GM18951 (cell line): ENCODE results near the gene DPH3.
A peak's percentile ranks its signal among the peaks of the same experiment; 100 is the strongest.

ENCODE experiments used
- POLR2A ChIP-seq: IDR thresholded peaks from 4 replicates; pipeline ENCODE4 v1.6.1; 2011; ENCODE audit warnings: mild to moderate bottlenecking; ENCODE audit not compliant: insufficient read length, insufficient read depth; ENCODE audit errors: extremely low read depth
- in situ Hi-C: fragments of 300-500 bp; cut with MboI; formaldehyde crosslinking; loops from one replicate; pipeline ENCODE4 v1.12.0; 2022; ENCODE audit warnings: low sequenced_read_pairs, mixed read lengths, inconsistent platforms; ENCODE audit not compliant: unreplicated experiment

DPH3 gene

DNA sequence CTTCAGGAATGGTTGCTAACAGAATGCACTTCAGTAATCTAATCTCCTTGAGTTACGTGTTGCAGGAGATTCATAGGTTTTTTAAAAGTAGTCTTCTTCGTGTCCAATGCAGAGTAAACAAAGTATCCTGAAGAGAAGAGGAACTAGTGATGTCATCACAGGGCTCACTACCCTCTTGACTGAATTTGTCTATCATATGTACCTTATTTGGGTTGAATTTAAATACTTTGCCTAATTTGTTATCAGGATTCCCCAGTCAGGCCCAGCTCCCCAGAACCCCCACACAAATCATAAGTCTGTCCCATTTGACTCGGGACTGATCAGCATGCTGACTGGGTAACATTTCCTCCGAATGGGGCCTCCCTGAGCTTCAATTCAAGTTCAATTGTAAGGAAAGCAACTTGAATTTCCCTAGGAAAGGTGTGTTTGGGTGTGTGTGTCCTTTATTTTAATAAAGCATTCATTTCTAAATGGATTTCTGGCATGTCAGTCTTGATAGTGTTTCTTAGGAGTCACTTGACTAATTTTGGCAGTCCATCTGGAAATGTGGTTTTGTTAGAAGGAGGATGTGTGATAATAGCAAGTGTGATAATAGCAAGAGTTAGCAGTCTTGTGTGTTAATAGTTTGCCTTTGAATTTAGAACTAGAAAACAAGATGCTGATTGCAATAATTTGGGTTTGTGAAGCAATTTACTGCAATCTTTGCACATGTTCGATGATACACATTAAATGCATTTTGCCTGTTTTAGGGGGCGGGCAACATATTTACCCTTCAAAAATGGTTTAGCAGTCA lies 22.2 kb upstream of the DPH3 start:
- TF ChIP-seq POLR2A = no peak
- in situ Hi-C loops = loop anchor here (5.0 to 25.0 kb wide), 3 partner anchors 265 to 1100 kb away; no protein-coding TSS in a partner anchor

DNA sequence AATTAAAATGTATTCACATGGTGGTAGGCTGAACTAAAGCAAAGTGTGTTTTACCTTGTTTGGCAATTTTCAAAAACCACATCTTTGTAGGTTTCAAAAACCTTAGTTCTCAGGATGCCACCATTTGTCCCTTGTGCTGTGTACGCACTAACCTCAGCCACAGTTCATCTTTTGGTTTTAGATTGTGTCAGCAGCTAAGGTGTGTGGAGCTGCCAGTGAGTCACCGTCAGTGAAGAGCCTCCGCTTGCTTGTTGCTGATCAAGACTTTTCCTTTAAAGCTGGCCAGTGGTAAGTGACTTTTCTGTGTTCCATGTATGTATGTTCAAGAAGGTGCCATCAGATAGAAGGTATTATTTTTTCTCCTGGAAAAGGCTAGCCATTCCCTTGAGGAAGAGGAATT lies 21.4 kb upstream of the DPH3 start:
- peak; percentile 18 for TF ChIP-seq POLR2A
- in situ Hi-C loops = loop anchor here (5.0 to 25.0 kb wide), 3 partner anchors 266 to 1101 kb away; no protein-coding TSS in a partner anchor

DNA sequence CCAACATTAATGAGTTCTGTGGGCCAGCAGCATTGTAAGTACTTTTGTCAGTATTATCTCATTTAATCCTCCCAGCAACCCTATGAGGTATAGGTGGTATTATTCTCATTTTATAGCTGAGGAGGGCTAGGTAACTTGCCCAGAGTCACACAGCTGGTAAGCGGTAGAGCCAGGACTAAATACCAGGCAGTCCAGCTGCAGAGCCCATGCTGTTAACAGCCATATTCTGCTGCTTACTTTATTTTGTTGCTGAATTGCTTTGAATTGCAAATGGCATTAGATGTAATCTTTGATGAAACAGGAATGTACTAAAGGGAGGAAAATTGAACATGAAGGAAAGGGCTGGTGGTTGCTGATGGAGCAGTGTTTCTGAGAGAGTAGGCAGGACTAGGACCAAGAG lies 19.9 kb upstream of the DPH3 start:
- in situ Hi-C loops = loop anchor here (5.0 to 25.0 kb wide), 3 partner anchors 268 to 1103 kb away; no protein-coding TSS in a partner anchor

DNA sequence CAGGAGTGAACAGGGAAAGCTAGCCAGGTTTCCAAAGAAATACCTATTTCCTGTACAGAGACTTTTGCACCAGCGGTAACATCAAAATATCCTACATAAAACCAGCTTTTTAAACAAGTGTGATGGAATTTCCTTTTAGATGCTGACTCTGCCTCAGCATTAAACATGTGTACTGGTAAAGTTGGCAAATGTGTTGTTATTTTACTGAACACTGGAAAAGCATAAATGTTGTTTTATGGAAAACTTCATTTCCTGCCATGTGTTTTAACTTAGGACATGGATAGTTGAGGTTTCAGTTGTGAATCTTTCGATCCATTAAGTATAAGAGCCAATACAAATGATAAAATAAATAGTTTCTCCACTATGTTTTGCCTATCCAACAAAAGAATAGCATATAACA lies 15.9 kb upstream of the DPH3 start:
- in situ Hi-C loops = loop anchor here (25.0 kb wide), 2 partner anchors 957 to 1107 kb away; no protein-coding TSS in a partner anchor
- no peak for TF ChIP-seq POLR2A

More for the DNA sequence above, 19.9 kb upstream of the DPH3 start:
- TF ChIP-seq POLR2A = no peak

DNA sequence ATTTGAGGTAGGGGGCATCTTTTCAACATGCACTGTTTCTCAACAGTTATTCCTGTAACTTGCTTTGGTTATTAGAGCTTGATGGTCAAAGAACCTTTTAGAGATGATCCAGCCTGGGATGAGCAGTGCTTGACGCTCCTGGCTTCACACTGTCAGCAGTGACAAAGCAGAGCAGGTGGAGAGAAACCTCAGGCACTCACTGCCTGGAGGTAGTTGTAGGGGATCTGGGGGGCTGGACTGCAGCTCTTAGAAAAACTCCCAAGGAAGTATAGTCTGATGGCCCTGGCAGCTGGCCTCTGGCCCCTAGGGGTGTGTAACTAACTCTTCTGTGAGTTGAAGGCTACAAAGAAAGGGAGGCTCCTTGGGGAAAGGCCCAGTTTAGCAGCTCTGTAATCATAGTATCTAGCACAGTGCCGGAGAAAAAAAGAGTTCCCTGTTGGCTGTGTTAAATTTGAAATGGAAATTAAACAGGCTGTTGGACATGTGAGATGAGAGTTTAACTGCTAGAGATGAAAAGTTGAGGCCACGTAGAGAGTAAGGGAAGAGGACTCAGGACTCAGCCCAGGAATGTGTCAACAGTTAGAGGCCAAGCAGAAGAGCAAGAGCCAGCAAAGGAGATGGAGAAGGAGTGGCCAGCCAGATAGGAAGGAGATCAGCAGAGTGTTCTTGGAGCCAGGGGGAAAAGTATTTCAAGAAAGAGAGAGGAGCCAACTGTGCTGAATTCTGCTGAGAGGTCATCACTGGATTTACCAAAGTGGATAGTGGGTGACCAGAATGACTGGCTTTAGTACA lies 14.5 kb upstream of the DPH3 start:
- in situ Hi-C loops = loop anchor here (25.0 kb wide), 2 partner anchors 958 to 1108 kb away; no protein-coding TSS in a partner anchor
- TF ChIP-seq POLR2A = no peak

DNA sequence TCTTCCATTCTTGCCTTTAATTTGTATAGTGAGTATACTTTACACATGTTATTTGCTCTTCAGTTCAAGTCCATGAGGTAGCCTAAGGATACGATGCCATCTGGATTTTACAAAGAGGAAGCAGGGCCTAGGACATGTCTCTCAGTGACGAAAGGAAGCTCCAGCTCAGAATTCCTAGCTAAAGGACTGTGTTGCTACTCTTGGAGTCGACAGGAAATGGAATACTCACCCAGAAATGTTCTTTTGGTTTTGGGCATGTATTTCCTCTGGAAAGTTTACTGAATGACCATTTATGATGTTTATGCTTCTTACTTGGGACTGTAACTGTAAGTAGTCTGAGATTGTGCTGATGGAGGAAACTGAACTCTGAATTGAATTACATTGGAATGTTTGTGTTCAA lies 12.7 kb upstream of the DPH3 start:
- in situ Hi-C loops = loop anchor here (25.0 kb wide), 2 partner anchors 960 to 1110 kb away; no protein-coding TSS in a partner anchor
- TF ChIP-seq POLR2A = no peak

DNA sequence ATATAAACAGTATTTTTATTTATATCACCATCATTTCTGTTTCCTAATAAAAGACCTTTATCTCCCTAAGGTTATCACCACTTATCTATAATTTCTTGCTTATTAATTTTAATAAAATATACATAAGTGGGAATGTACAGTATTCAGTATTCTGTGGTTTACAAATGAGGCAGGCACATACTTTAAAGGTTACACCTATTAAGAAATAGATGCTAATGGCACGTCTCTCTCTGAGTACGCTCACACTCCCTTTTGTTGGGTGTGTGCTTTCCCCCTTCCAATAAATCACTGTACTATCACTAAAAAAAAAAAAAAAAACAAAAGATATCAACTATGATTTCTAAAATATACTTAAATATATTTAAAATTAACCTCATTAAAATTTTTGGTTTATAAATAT lies 9.1 kb upstream of the DPH3 start:
- no peak for TF ChIP-seq POLR2A
- in situ Hi-C loops = no loop called here

DNA sequence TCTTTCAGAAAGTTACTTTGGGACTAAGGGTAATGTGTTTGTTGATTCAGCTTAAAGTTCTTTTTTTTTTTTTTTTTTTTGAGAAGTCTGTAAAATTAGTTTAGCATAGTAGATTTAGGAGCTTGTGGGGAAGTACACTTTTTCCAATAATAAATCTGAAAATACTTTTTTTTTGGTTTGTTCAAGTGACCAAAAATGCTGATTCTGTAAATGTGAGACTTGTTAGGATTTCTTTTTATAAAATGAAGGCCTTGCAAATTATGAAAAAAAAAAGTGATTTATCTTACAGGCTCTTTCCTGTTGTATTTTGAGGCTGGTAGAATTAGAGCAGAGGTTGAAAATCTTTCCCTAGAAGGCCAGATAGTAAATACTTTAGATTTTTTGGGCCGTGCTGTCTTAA lies 7.8 kb upstream of the DPH3 start:
- no peak for TF ChIP-seq POLR2A

DNA sequence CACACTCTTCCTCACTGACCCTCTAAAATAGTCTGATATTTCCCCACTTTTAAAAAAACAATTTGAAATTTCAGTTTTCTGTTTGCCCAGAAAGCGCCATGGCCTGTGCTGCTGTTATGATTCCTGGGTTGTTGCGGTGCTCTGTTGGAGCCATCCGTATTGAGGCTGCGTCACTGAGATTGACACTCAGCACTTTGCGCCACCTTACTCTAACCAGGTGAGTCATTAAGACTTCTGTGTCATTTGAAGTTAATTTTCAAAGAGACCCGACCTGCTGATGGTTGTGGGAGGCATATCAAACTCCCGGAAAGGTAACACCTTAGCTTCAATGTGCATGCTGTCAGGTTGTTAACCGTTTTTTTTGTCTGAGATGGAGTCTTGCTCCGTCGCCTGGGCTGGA lies 6.1 kb upstream of the DPH3 start:
- in situ Hi-C loops = no loop called here

More for the DNA sequence above, 7.8 kb upstream of the DPH3 start:
- in situ Hi-C loops = no loop called here

DNA sequence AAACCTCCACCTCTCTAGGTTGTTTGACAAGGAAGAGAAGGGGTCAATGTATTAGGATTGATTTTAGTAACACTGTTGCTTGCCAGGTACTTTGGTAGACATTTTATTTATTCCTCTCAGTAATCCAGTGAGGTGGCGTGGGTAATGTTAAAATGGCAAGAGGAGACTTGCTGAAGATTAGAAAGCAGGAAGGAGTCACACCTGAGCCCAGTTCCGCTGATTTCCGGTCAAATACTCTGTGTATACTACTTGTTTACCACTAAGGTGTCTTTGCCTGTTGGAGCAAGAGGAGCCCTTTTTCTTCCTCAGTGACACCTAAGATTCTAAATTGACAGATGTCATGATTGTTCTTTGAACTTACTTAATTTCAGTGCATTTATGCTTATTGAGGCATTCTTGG lies 2.0 kb upstream of the DPH3 start:
- no peak for TF ChIP-seq POLR2A
- in situ Hi-C loops = no loop called here

More for the DNA sequence above, 6.1 kb upstream of the DPH3 start:
- TF ChIP-seq POLR2A = no peak

DNA sequence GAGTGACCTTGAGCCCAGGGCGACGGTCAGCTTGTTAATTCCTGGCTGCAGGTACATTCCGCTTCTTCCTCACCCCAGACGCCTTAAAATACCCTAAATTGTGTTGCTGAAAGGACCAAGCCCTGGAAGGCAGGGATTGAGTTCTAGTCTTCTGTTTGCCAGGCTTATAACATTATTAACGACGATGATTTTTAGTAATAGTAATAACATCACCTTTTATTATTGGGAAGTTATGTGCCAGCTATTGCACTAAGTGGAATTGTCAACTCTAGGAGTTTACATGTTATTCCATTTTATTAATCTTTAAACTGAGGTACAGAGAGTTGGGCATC lies 678 bp upstream of the DPH3 start:
- TF ChIP-seq POLR2A = no peak
- in situ Hi-C loops = no loop called here

DNA sequence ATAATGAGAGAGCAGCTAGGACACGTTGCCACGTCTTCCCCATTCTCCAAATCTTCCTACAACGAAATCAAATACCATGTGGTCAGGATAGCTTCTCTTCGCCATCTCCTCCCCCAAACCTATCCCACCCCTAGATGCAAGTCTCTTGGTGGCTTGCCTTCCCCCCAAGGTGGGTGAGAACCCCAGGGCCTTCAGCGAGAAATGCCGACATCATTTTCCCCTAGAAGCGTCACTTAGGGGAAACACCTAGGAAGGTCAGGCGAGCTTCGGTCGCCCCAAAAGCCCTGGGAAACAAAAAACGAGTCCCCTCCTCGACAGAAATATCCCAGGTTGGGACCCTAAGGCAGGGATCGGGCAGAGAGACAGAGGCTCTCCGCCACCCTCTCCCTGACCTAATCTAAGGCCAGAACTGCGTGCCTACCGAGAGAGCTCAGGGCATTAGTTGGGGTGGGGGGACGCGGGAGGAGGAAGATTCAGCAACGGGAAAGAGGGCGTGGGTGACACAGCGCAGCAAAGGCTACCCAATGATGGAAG lies 502 bp downstream of the DPH3 start:
- in situ Hi-C loops = no loop called here
- no peak for TF ChIP-seq POLR2A

DNA sequence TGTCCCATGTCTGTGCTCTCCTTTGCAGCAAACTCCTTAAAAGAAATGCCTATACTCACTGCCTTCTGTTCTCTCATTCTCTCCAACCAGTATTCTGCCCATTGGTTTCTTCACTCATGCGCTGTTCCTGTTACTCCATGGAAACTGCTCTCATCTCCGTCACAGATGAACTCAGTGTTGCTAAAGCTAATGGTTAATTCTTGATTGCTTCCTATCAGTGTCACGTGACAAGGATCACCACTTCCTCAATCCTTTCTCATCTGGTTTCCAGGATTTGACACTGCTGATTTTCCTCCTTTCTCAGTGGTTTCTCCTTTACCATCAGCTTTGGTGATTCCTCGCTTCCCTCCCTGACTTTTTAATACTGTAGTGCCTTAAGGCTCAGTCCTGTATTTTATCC lies 2.6 kb downstream of the DPH3 start:
- TF ChIP-seq POLR2A = no peak
- in situ Hi-C loops = no loop called here

DNA sequence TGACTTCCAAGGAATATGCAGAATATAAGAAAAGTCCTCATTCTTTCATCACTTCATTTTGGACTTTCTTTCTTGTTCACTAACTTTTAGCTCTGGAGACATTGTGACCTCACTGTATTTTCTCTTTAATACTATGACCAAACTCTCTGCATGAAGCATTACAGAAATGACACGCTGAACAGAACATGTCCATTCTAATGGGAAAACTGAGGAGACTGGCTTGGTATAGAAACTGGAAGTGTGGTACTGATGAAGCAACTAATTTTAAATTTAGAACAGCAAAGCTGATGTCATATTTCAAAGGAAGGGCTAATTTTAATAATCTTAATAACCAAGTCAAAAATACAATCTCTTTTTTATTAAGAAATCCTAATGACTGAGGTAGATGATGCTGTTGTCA lies 4.7 kb downstream of the DPH3 start:
- in situ Hi-C loops = no loop called here
- no peak for TF ChIP-seq POLR2A

DNA sequence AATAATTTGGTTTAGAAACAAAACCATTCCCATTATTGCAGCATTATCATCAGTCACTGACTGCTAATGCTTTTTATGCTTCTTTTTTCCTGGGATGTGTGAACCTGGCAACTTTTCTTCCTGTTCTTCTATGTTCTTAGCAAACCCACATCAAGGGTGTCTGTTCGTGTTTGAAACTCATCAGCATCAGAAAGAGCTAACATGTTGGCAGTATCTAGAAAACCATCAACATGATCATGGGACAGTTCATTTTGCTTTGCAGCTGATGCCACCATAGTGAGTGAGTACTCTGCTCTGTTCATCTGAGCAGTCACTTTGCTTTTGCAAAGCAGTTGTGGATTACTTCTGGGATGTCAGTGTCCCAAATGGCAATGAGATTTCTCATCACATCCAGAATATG lies 5.9 kb downstream of the DPH3 start:
- in situ Hi-C loops = no loop called here
- TF ChIP-seq POLR2A = no peak
